DOHH2 (cell line): Measurements from ENCODE around the gene TULP4.
"Not testable (repeated sequence)": the region's sequence is repeated elsewhere in the genome, so short reads cannot be mapped to it uniquely, and the experiment has no call there.

Source experiments
- H3F3A ChIP-seq: fragments of 200-600 bp; sonication (generic), shearing (Covaris generic); 2 replicates; pipeline ENCODE4 v1.6.0; 2016; ENCODE audit warnings: antibody characterized with exemption, mild to moderate bottlenecking; ENCODE audit not compliant: control insufficient read depth, insufficient read depth
- H3K27ac ChIP-seq: fragments of 200-600 bp; sonication (generic); 2 replicates; pipeline ENCODE4 v1.5.1; 2014; ENCODE audit warnings: low read depth, mild to moderate bottlenecking, low read length, moderate library complexity
- H3K27me3 ChIP-seq: fragments of 200-600 bp; sonication (generic); 2 replicates; pipeline ENCODE4 v1.6.1; 2014; ENCODE audit warnings: mild to moderate bottlenecking, low read length, mixed read lengths; ENCODE audit not compliant: control insufficient read depth
- H3K36me3 ChIP-seq: fragments of 200-600 bp; sonication (generic); 2 replicates; pipeline ENCODE4 v1.6.1; 2014; ENCODE audit warnings: mild to moderate bottlenecking, low read length, moderate library complexity, mixed read lengths; ENCODE audit not compliant: control insufficient read depth
- H3K4me1 ChIP-seq: fragments of 200-600 bp; sonication (generic); 2 replicates; pipeline ENCODE4 v1.6.1; 2014; ENCODE audit warnings: mild to moderate bottlenecking, low read length, mixed read lengths; ENCODE audit not compliant: control insufficient read depth
- H3K4me2 ChIP-seq: fragments of 200-600 bp; sonication (generic); 2 replicates; pipeline ENCODE4 v1.6.0; 2014; ENCODE audit warnings: mild to moderate bottlenecking, low read length, moderate library complexity
- H3K4me3 ChIP-seq: fragments of 200-600 bp; sonication (generic); 2 replicates; pipeline ENCODE4 v1.5.1; 2014; ENCODE audit warnings: mild to moderate bottlenecking, low read length, mixed read lengths
- H3K79me2 ChIP-seq: fragments of 200-600 bp; sonication (generic); 2 replicates; pipeline ENCODE4 v1.6.1; 2014; ENCODE audit warnings: mild to moderate bottlenecking, low read length, mixed read lengths; ENCODE audit not compliant: control insufficient read depth
- H3K9me2 ChIP-seq: fragments of 200-600 bp; sonication (generic); replicated peaks from 2 replicates; pipeline ENCODE4 v1.6.1; 2014; ENCODE audit warnings: mild to moderate bottlenecking, low read length, mixed read lengths; ENCODE audit not compliant: control insufficient read depth
- H3K9me3 ChIP-seq: fragments of 200-600 bp; sonication (generic); 2 replicates; pipeline ENCODE4 v1.6.1; 2014; ENCODE audit warnings: antibody characterized with exemption, low read length, mixed read lengths; ENCODE audit not compliant: control insufficient read depth, insufficient read depth
- H4K20me1 ChIP-seq: fragments of 200-600 bp; sonication (generic); 2 replicates; pipeline ENCODE4 v1.6.0; 2014; ENCODE audit warnings: low read depth, mild to moderate bottlenecking, antibody characterized with exemption, low read length, moderate library complexity; ENCODE audit not compliant: control insufficient read depth, insufficient read depth
- EZH2phosphoT487 ChIP-seq: fragments of 200-600 bp; sonication (generic); IDR thresholded peaks from 2 replicates; pipeline ENCODE4 v1.6.1; 2017; ENCODE audit warnings: borderline replicate concordance, mild to moderate bottlenecking, antibody characterized with exemption, low read length, moderate library complexity, mixed read lengths
- TF ChIP-seq, protein P1 (sequence below): fragments of 200-600 bp; sonication (generic); IDR thresholded peaks from one replicate; pipeline ENCODE4 v1.5.1; 2014; ENCODE audit warnings: antibody characterized with exemption, mild to moderate bottlenecking, low read depth, low read length; ENCODE audit not compliant: poor library complexity, severe bottlenecking

TULP4 gene

DNA sequence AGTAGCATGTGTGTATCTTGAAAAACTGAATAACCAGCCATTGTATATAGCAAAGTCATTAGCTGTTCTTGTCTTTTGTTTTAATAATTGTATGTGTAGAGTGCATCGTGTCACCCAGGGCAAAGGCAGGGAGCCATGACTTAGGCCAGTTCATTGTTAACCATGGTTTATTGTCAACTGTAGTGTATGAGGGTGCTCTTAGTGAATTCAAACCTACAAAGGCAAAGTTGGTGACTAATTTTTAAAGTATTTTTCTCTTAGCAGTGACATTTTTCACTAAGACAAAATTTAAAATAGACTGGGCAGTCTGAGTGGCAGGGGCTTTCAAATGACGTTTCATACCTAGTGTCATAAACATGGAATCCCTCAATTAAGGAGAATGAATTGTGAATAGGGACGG, 79.0 kb downstream of the TULP4 start:
- H3K9me3 ChIP-seq: peaks cover 14% of the 10 kb centered on the region; the same call in 1 of the 2 replicates
- H3K9me2 ChIP-seq: no peaks in the 10 kb centered on the region
- H3K4me3 ChIP-seq: no peak overlapping the region
- TF ChIP-seq EZH2phosphoT487: no peak
- TF ChIP-seq, protein P1, sequence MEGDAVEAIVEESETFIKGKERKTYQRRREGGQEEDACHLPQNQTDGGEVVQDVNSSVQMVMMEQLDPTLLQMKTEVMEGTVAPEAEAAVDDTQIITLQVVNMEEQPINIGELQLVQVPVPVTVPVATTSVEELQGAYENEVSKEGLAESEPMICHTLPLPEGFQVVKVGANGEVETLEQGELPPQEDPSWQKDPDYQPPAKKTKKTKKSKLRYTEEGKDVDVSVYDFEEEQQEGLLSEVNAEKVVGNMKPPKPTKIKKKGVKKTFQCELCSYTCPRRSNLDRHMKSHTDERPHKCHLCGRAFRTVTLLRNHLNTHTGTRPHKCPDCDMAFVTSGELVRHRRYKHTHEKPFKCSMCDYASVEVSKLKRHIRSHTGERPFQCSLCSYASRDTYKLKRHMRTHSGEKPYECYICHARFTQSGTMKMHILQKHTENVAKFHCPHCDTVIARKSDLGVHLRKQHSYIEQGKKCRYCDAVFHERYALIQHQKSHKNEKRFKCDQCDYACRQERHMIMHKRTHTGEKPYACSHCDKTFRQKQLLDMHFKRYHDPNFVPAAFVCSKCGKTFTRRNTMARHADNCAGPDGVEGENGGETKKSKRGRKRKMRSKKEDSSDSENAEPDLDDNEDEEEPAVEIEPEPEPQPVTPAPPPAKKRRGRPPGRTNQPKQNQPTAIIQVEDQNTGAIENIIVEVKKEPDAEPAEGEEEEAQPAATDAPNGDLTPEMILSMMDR: no peak
- H3K27me3 ChIP-seq: no peaks in the 10 kb centered on the region
- peaks cover 4% of the 10 kb centered on the region; the same call in 1 of the 2 replicates for H3K36me3 ChIP-seq
- peaks cover 6% of the 10 kb centered on the region; the same call in 1 of the 2 replicates for H3K4me1 ChIP-seq
- no peak overlapping the region for H3K4me2 ChIP-seq
- no peaks in the 10 kb centered on the region for H4K20me1 ChIP-seq
- no peak overlapping the region for H3K27ac ChIP-seq
- H3F3A ChIP-seq: no peaks in the 10 kb centered on the region
- peaks cover 6% of the 10 kb centered on the region; the same call in 1 of the 2 replicates for H3K79me2 ChIP-seq

DNA sequence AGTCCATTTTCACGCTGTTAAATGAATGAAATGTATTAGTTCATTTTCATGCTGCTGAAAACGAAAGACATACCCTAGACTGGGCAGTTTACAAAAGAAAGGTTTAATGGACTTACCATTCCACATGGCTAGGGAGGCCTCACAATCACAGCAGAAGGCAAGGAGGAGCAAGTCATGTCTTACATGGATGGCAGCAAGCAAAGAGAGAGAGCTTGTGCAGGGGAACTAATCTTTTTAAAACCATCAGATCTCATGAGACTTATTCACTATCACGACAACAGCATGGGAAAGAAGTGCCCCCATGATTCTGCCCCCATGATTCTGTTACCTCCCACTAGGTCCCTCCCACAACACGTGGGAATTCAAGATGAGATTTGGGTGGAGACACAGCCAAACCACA, 79.7 kb downstream of the TULP4 start:
- not testable (repeated sequence) for H3K27me3 ChIP-seq, H3K4me1 ChIP-seq, H3K4me3 ChIP-seq, H3K9me2 ChIP-seq, H4K20me1 ChIP-seq, H3K4me2 ChIP-seq, H3K27ac ChIP-seq, H3F3A ChIP-seq, H3K79me2 ChIP-seq, H3K36me3 ChIP-seq
- H3K9me3 ChIP-seq: peaks cover 14% of the 10 kb centered on the region; the same call in 1 of the 2 replicates

DNA sequence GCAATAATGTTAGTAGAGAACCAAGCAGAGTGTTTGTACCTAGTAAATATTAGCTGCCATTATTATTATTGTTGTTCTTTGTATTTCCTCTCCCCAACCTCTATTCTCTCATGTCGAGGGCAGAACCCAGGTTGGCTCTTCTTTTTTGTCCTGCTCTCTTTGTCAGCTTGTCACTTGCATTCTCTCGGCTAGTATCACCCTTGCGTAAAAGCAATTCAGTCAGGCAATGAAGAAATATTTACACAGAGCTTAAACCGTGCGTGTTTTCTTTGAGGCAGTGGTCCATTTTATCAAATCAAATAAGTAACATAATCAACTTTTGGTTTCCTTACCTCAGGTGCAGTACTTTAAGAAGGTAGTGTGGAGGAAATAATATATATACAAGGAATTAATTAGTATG, 83.9 kb downstream of the TULP4 start:
- no peaks in the 10 kb centered on the region for H3K27me3 ChIP-seq
- no peak for TF ChIP-seq EZH2phosphoT487
- TF ChIP-seq, protein P1: no peak
- no peaks in the 10 kb centered on the region; the same call in 1 of the 2 replicates for H4K20me1 ChIP-seq
- no peaks in the 10 kb centered on the region for H3K9me2 ChIP-seq
- H3K9me3 ChIP-seq: peaks cover 14% of the 10 kb centered on the region; the same call in 1 of the 2 replicates
- peaks cover 4% of the 10 kb centered on the region; the same call in 1 of the 2 replicates for H3K36me3 ChIP-seq
- H3K79me2 ChIP-seq: peaks cover 6% of the 10 kb centered on the region
- no peak overlapping the region for H3K27ac ChIP-seq
- H3K4me3 ChIP-seq: no peak overlapping the region
- H3K4me1 ChIP-seq: no peaks in the 10 kb centered on the region
- no peaks in the 10 kb centered on the region for H3F3A ChIP-seq
- no peak overlapping the region for H3K4me2 ChIP-seq

DNA sequence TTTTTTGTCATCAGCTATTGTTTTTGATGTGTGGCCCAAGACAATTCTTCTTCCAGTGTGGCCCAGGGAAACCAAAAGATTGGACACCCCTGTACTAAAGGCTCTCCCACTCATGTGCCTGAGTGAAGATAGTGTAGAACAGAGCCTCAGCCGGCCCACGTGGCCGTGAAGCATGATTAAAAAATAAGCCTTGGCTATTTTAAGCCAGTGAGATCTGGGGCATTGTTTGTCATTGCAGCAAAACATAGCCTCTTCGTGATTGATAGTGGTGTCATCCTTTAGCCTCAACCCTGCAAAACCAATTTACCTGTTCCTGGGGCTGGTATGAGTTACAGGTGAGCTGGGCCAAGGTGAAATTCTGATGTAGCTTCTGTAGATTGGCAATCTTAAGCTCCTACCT, 85.3 kb downstream of the TULP4 start:
- peaks cover 6% of the 10 kb centered on the region for H3K79me2 ChIP-seq
- TF ChIP-seq, protein P1: no peak
- TF ChIP-seq EZH2phosphoT487: no peak

More for the DNA sequence above, 85.3 kb downstream of the TULP4 start:
- Histone ChIP-seq H3K27me3 (no peaks in the 10 kb centered on the region), H4K20me1 (no peaks in the 10 kb centered on the region; the same call in 1 of the 2 replicates), H3K36me3 (no peaks in the 10 kb centered on the region), H3K4me3 (no peak overlapping the region), H3F3A (no peaks in the 10 kb centered on the region), H3K4me2 (no peak overlapping the region), H3K9me2 (no peaks in the 10 kb centered on the region), H3K9me3 (no peaks in the 10 kb centered on the region), H3K27ac (no peak overlapping the region), H3K4me1 (no peaks in the 10 kb centered on the region)
